Liver (tissue), 9 donors: ENCODE results near the gene KCNJ18. TPM values are rescaled to one million over a fixed set of nuclear protein-coding genes. Genes with fewer than 3 reads are reported as not detected.
A peak's percentile ranks its signal among the peaks of the same experiment; 100 is the strongest.
"Not testable (repeated sequence)": the region's sequence is repeated elsewhere in the genome, so short reads cannot be mapped to it uniquely, and the experiment has no call there.

Experiments used
- DNase-seq: peaks from one replicate; pipeline ENCODE4 v3.0.0-alpha.2; 2017; ENCODE audit warnings: low spot score
- H3K27ac ChIP-seq, 2 donors: one replicate each; pipeline ENCODE4 v1.7.0; 2013; ENCODE audit warnings: inconsistent platforms in 2 of 2, low read length in 2 of 2, control low read depth in 1 of 2, low read depth in 1 of 2, mild to moderate bottlenecking in 1 of 2
- H3K27me3 ChIP-seq, 4 donors: one replicate each; pipeline versions ENCODE4 v1.6.1 to v1.7.0; 2013; ENCODE audit warnings: low read length in 3 of 4, inconsistent platforms in 1 of 4, mild to moderate bottlenecking in 1 of 4, moderate library complexity in 1 of 4; ENCODE audit not compliant: control insufficient read depth in 4 of 4, insufficient read depth in 4 of 4
- H3K36me3 ChIP-seq, 4 donors: one replicate each; pipeline versions ENCODE4 v1.6.1 to v1.7.0; 2013; ENCODE audit warnings: low read length in 3 of 4, mild to moderate bottlenecking in 3 of 4, low read depth in 1 of 4, moderate library complexity in 1 of 4; ENCODE audit not compliant: control insufficient read depth in 4 of 4, insufficient read depth in 3 of 4
- H3K4me1 ChIP-seq, 4 donors: one replicate each; pipeline versions ENCODE4 v1.6.1 to v1.7.0; 2013; ENCODE audit warnings: low read length in 3 of 4, mild to moderate bottlenecking in 3 of 4, moderate library complexity in 1 of 4; ENCODE audit not compliant: control insufficient read depth in 4 of 4, insufficient read depth in 4 of 4
- H3K4me3 ChIP-seq, 3 donors: one replicate each; pipeline versions ENCODE4 v1.6.1 to v1.7.0; 2013; ENCODE audit warnings: low read length in 3 of 3, control low read depth in 1 of 3, low read depth in 1 of 3, mild to moderate bottlenecking in 1 of 3
- H3K9ac ChIP-seq, 2 donors: one replicate each; pipeline ENCODE4 v1.7.0; 2013; ENCODE audit warnings: low read length in 2 of 2, mild to moderate bottlenecking in 2 of 2, moderate library complexity in 2 of 2, control low read depth in 1 of 2, low read depth in 1 of 2
- H3K9me3 ChIP-seq, 4 donors: one replicate each; pipeline versions ENCODE4 v1.6.1 to v1.7.0; 2013; ENCODE audit warnings: low read length in 3 of 4; ENCODE audit not compliant: control insufficient read depth in 4 of 4
- RAD21 ChIP-seq, 2 donors: IDR thresholded peaks; 2 replicates each; pipeline ENCODE4 v1.6.1; 2016; ENCODE audit warnings: antibody characterized with exemption in 2 of 2, mild to moderate bottlenecking in 2 of 2
- WGBS: extraction: QIAGEN DNeasy Blood & Tissue Kit; methylation state at CpG from one replicate; pipeline ENCODE4 v1.1.7; 2013; 5-methylcytosine and 5-hydroxymethylcytosine counted together
- polyA plus RNA-seq, 2 donors: library from polyadenylated mRNA; stranded (reverse) in 1 of 2; unstranded in 1 of 2; fragments of 200-250 nt in 1 of 2; fragments of >200 nt in 1 of 2; fragmentation: Nextera tagmentation in 1 of 2; extraction: Ambion mirVana in 1 of 2; gene quantifications; one replicate each; pipeline versions ENCODE4 v1.2.1 to v1.2.3, GENCODE V29; 2013 to 2015
- total RNA-seq, 2 donors: library from RNA; depleted of rRNA; stranded (reverse); fragments of >200 nt; gene quantifications; one replicate each; pipeline ENCODE4 v1.2.3, GENCODE V29; 2014
- donor health status: healthy.
- donor health status: healthy.
- donor health status: healthy.
- donor health status: healthy.
- donor health status: healthy.

KCNJ18 gene
- total and polyA plus RNA-seq, 4 donors: not detected

DNA sequence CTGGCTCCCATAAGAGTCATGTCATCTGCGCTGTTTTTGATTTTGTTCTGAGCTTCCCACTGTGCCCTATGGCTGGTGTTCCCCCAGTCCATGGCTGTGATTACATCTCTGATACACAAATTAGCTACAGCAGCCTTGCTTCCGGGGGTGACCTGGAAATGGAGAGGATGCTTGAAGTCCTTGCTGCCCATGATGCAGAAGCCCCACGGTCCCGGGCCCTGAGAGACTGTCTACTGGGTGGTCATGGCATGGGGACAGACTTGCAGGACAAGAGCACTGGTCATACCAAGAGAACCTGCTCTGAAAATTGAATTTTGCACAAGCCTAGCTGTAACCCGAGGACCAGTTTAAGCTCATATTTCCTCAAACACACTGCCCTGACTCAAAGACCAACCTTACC, 38.8 kb downstream of the KCNJ18 start:
- H3K27ac ChIP-seq, H3K9ac ChIP-seq, H3K27me3 ChIP-seq, H3K4me1 ChIP-seq, H3K4me3 ChIP-seq, H3K36me3 ChIP-seq, DNase-seq, H3K9me3 ChIP-seq: not testable (repeated sequence)
- 76% methylated on average over 5 of the region's 5 CpGs for WGBS

GRCh38 chr17:21733931-21734330, 41.6 kb downstream of the KCNJ18 start:
- DNase-seq, H3K4me3 ChIP-seq, H3K27ac ChIP-seq, H3K9ac ChIP-seq, H3K4me1 ChIP-seq, H3K27me3 ChIP-seq, H3K36me3 ChIP-seq, H3K9me3 ChIP-seq: not testable (repeated sequence)
- 77% methylated on average over 3 of the region's 3 CpGs for WGBS

DNA sequence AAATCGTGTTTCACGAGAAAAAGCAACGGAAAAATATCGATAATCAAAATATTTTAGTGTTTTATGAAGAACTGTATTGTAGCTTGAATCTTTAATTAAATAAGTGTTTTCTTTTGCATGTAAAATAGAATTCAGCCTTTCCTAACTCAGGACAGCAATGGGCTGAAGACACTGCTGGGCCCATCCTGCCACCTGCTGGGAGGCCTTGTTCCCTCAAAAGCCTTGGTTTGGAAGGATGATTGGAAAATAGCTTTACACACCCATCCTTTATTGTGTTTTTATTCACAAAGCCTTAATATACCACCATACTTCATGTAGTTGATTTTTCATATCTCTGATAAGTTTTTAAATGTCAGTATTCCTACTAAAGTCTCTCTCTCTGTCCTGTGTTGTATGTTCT, 43.5 kb downstream of the KCNJ18 start:
- not testable (repeated sequence) for H3K4me1 ChIP-seq, H3K9ac ChIP-seq, H3K27me3 ChIP-seq, H3K36me3 ChIP-seq, H3K27ac ChIP-seq, H3K9me3 ChIP-seq, H3K4me3 ChIP-seq, DNase-seq
- WGBS: 86% methylated on average over 4 of the region's 4 CpGs
- peak in 1 of 2 donors; percentile 49 for TF ChIP-seq RAD21 (IDR thresholded peaks at IDR 0.05)

DNA sequence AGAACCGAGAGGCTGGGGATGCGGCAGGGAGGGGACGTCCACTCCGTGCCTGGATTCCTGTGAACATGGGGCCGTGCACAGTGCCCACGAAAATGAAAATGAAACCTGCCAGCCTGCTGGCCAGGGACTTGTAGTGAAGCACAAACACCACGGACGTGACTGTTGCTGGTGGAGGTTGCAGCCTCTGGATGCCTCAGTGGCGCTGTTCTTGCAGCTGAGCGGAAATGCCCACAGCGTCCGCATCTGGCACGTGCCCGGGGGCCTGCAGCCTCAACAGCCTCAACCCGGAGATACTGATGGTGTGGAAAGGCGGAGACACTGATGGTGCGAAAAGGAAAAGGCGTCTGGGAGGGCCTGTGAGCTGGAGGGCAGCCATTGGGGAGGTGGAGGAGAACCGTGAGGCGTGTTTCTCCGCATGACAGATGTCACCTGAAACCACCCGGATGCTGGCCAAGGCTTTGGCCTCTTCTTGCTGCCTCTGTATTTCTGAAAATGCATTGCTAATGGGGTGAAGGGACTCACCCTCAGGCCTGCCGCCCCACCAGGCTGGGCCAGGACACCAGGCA, 44.8 kb downstream of the KCNJ18 start:
- not testable (repeated sequence) for H3K9me3 ChIP-seq, H3K9ac ChIP-seq, H3K27ac ChIP-seq, H3K4me1 ChIP-seq, DNase-seq, H3K4me3 ChIP-seq, H3K36me3 ChIP-seq, H3K27me3 ChIP-seq
- WGBS: 79% methylated on average over 23 of the region's 23 CpGs

- not testable (repeated sequence) for H3K27me3 ChIP-seq, H3K4me3 ChIP-seq, H3K27ac ChIP-seq, H3K4me1 ChIP-seq, H3K36me3 ChIP-seq, H3K9ac ChIP-seq, H3K9me3 ChIP-seq, DNase-seq
- WGBS: 65% methylated on average over 2 of the region's 4 CpGs
Observed at GRCh38 chr17:21738241-21738640, 45.9 kb downstream of the KCNJ18 start.

GRCh38 chr17:21738877-21739474, 46.7 kb downstream of the KCNJ18 start:
- not testable (repeated sequence) for H3K4me1 ChIP-seq, H3K27me3 ChIP-seq, H3K36me3 ChIP-seq, H3K9me3 ChIP-seq, H3K4me3 ChIP-seq, DNase-seq, H3K27ac ChIP-seq, H3K9ac ChIP-seq
- 86% methylated on average over 7 of the region's 8 CpGs for WGBS

- H3K27me3 ChIP-seq, H3K4me3 ChIP-seq, H3K27ac ChIP-seq, H3K9me3 ChIP-seq, H3K4me1 ChIP-seq, DNase-seq, H3K9ac ChIP-seq, H3K36me3 ChIP-seq: not testable (repeated sequence)
- WGBS: 71% methylated on average over 4 of the region's 7 CpGs
Observed at GRCh38 chr17:21739485-21739884, 47.2 kb downstream of the KCNJ18 start.

GRCh38 chr17:21740836-21741235, 48.5 kb downstream of the KCNJ18 start:
- H3K9ac ChIP-seq, DNase-seq, H3K27me3 ChIP-seq, H3K4me1 ChIP-seq, H3K27ac ChIP-seq, H3K9me3 ChIP-seq, H3K4me3 ChIP-seq, H3K36me3 ChIP-seq: not testable (repeated sequence)
- 58% methylated on average over 7 of the region's 7 CpGs for WGBS
